NOMO-1 (cell line): ENCODE data around the gene PRR29.
A peak's percentile ranks its signal among the peaks of the same experiment; 100 is the strongest.
"Not testable (repeated sequence)": the region's sequence is repeated elsewhere in the genome, so short reads cannot be mapped to it uniquely, and the experiment has no call there.

Source experiments
- DNase-seq, 2 experiments: peaks; one replicate each; lab custom pipeline; 2025; ENCODE audit not compliant: unreplicated experiment in 2 of 2; lab: John Stamatoyannopoulos, UW

Gene PRR29

DNA sequence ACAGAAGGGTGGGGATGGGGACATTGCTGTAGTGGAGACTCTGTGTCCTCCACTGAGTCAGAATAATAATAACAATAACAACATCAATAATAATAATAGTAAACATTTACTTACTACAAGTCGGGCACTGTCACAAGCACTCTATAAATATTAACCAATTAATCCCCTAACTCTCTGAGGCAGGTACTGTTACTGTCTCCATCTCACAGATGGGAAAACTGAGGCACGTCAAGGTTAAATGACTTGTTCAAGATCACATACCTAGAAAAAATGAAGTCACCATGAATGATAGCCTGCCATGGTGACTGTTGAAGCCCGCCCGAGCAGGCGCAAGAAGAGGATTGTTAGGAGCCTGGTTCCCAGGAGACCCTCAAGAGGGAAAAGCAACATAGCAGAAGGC, 10.2 kb downstream of the PRR29 start:
- no peak for DNase-seq

DNA sequence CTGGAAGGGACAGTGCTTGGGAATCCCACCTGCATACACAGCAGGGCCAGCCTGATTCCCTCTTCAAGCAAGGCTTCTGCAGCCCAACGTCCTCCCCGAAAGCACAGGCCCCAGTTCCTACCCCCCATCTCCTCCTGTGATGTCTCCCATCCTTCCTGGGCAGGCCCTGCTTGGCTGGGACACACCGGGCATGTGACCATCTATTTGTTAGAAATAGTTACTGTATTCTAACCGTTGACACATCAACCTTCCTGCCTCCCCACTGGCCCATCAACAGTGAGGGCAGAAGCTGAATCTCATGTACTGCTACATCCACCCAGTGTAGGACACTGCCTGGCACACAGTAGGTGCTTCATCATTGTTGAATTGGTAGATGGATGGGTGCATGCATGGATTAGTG, 10.7 kb downstream of the PRR29 start:
- no peak for DNase-seq

DNA sequence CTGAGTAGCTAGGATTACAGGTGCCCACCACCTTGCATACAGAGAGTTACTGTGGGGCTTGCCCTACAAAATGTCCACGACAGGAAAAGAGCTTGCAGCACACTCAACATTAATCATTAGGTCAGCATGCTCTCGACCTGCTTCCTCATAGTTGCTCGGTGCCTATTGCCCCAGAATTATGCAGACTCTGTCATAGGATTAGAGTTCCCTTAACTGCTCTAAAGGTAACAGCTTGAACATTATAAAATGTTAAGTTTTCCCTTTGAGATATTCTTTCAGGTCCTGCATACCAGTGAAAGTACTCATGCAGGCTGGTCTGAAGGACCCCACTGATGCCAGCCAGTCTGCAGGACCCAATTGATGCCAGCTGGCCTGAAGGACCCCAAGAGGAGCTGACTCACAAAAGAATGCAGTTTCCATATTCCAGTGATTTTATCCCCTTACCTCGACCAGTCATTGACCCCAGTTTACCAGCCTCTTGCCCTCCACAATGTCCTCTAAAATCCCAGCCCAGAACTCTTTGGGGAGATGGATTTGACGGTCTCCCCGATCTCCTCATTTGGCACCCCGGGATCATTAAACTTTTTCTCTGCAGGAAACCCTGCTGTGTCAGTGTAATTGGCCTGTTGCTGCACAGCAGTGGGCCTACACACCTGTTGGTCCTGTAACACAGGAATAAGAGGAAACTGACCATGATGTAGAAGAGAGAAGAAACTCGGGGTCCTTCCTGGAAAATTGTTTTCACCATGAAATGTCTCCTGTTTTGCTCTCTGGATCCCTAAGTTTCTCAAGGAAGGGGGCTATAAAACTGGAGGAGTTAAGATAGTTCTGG, 11.6 kb downstream of the PRR29 start:
- peak; percentile 43 to 76 for DNase-seq

DNA sequence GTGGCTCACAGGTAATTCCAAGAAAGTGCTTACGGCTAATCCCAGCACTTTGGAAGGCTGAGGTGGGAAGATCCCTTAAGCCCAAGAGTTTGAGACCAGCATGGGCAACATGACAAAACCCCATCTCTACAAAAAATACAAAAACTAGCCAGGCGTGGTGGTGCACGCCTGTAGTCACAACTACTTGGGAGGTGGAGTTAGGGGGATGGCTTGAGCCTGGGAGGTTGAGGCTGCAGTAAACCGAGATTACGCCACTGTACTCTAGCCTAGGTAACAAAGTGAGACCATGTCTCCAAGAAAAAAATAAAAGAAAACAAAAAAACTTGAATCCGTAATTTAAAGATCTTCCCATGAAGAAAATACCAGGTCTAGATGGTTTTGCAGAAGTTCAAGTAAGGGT, 17.3 kb downstream of the PRR29 start:
- no peak for DNase-seq

DNA sequence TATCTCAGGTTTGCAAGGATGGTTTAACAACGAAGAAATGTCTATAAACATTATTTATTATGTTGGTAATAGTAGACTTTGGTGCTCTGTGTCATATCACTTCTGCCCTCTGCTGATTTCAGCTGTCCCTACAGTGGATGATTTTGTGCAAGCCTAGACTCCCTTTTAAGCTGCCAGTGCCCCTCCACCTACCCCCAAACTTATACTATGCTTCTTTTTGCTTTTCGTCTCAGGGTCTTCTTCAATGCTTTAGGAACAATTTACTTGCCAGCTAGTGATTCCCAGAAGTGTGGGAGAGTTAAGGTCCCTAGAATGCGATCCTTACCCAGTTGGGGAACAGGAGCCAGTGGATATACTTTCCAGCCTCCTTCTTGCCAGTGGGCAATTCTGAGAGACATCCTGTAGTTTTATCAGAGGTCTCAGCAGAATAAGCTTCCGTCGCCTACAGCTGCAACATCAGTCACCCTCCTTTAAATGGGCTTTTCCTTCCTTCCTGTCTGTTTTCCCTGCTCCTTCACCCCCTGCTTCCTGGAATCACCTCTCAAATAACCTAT, 18.2 kb downstream of the PRR29 start:
- no peak for DNase-seq

DNA sequence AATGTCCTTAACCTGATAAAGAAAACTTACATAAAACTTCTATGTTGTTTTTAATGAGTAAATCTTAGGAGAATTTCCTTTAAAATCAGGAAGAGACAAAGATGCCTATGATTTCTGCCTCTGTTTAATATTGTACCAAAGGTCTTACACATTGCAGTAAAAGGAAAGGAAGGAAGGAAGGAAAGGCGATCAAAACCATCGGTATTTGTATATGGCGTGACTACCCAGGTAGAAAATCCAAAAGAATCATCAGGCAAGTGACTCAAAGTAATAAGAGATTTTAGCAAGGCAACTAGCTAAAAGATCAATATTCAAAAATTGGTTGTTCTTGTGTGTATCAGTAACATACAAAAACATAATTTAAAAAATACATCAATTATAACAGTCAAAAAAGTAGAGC, 18.8 kb downstream of the PRR29 start:
- no peak for DNase-seq

DNA sequence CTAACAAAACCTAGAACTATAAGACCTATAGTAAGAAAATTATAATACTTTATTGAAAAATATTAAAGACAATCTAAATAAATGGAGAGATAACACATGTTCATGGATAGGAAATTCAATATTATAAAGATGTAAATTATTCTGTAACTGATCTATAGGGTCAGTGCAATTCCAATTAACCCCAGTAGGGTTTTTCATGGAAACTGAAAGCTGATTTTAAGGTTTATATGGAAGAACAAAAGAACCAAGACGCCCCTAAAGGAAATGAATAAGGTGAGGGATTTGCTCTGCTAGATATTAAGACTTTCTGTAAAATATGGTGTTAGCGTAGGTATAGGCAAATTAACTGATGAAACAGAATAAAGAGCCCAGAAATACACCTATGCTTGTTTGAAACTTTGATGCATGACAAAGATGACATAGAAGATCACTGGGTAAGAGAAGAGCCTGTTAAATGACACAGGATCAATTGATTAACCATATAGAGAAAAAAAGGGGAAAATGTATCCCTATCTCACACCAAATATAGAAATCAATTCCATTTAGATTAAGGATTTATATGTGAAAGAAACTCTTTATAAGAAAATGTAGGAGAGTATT, 19.3 kb downstream of the PRR29 start:
- no peak for DNase-seq

DNA sequence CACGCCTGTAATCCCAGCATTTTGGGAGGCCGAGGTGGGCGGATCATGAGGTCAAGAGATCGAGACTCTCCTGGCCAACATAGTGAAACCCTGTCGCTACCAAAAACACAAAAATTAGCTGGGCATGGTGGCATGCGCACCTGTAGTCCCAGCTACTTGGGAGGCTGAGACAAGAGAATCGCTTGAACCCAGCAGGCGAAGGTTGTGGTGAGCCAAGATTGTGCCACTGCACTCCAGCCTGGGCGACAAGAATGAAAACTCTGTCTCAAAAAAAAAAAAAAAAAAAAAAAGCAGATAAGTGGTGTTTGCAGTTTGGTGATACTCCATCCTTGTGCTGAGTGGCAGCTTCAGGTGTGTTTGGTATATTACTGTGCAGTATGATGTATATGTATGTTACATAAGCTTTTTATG, 21.4 kb downstream of the PRR29 start:
- DNase-seq = not testable (repeated sequence)

DNA sequence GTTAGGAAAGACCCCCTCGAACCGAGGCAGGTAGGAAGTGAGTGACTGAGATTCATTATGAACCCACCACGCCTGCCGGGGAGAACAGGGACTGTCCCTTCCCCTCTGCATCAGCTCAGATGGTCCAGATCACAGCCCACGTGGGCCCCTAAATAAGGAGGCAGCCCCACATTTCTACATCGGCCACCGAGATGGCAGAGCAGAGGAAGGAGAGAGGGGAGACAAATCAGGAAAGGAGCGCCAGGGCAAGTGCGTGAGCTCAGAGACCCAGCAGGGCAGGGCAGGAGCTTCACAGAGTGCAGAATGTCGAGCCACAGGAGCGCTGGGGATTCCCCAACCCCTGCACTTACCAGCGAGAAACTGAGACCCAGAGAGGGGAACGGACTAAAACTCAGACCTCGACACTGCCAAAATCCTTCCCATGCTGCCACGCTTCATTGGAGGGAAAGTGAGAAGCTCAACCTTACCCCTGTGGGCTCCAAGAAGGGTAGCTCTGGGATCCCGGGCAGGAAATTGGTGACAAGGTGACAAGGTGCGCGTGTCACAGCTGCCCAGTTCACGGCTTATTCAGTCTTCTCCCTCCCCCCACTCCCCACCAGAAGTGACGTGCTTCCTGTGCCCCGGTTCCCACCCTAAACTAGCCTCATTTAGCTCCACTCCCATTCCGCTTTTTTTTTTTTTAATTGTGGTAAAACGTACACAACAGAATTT, 22.1 kb downstream of the PRR29 start, which contains the start of gene ICAM2:
TSS of gene ICAM2 (minus strand) at position 578 of the 711 bp plus-strand sequence. CDS start 13,942 bp downstream, outside the sequence.
- DNase-seq = peak; percentile 73 to 85

DNA sequence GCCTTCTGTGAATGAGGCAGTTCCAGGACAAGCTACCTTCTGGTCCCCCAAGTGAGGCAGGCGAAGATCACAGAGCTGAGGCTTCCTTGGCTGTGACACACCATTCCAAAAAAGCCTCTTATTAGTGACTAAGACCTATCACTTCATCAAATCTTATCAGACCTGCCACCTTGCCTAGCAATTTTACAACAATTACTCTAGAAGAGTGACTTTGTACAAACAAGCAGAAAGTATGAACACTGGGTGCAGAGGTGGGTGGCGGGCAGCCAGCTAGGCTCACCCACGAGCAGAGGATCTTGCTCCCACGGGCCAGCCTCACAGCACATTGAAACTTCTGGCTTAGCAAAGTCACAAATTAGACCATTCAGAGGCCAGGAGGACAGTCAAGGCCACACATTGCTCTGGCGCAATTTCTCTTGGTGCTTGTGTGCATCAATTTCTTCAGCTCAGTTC, 24.5 kb downstream of the PRR29 start:
- DNase-seq = no peak

DNA sequence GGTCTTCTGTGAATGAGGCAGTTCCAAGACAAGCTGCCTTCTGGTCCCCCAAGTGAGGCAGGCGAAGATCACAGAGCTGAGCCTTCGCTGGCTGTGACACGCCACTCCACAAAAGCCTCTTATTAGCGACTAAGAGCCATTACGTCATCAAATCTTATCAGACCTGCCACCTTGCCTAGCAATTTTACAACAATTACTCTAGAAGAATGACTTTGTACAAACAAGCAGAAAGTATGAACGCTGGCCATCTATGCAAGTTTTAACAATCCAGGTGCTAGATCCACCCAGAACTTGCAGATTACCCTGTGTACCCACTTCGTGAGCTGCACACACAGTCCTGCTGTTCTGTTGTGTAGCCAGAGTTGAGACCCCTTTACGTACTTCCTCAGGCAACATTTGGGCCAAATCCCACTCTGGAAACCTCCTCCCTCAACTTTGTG, 26.1 kb downstream of the PRR29 start:
- DNase-seq = no peak

DNA sequence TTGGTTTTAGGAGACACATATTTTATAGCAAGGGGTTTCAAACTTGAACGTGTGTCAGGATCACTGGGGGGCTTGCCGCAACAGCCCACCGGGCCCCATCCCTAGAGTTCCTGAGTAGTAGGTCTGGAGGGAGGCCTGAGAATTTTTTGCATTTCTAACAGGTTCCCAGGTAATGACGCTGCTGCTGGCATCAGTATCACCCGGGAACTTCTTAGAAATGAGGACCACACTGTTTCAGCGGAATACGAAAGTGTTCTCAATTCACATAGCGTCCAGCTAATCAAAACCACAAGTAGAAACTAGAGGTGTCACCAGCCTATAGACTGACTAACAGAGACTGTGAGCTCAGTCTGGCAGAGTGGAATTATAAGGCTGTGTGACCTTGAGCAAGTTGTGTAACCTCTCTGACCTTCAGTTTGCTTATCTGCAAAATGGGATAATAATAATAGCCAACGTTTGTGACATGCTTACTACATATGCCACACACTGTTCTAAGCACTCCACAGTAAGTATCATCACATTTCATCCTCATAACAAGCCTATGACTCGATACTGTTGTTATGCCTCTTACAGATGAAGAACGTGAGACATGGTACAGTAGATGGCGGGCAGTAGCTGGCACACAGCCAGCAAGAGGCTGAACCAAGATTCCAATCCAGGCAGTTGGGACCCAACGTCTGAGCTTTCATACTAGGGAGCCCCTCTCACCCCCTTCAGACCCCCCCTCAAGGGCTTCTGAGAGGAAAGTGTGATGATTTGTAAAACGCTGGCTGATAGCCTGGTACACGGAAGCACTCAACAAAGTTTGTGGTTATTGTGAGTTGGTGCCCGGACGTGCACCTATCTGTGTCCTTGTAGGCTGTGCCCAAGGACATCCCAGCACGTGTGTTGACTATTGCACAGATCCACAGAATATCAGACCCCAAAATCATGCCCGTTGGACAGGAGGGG, 26.9 kb downstream of the PRR29 start:
- DNase-seq = no peak

DNA sequence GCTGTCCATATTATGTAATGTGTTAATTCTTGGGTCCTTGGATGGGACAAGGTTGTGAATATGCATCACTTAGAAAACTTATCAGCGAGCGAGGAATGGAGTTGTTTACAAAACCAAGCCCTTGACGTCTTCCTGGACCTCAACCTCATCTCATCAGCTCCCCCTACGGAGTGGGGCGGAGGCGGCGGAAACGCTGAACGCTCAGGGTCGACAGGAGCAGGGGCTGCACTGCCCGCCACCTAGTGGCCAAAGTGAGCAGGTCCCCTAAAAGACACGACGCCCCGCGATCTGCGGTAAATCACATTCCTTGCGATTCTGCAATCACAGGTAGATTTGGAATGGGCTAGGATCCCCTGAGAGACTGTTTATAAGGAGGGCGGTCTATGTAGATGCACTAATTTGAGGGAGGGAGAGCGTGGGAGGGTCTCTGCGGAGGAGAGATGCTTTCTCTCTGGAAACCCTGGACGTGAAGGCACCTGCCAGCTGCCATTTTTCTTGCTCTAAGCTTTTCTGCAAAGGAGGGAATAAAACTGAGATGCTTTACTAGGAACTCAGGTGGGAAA, 27.7 kb downstream of the PRR29 start:
- DNase-seq = peak; percentile 85 to 90

DNA sequence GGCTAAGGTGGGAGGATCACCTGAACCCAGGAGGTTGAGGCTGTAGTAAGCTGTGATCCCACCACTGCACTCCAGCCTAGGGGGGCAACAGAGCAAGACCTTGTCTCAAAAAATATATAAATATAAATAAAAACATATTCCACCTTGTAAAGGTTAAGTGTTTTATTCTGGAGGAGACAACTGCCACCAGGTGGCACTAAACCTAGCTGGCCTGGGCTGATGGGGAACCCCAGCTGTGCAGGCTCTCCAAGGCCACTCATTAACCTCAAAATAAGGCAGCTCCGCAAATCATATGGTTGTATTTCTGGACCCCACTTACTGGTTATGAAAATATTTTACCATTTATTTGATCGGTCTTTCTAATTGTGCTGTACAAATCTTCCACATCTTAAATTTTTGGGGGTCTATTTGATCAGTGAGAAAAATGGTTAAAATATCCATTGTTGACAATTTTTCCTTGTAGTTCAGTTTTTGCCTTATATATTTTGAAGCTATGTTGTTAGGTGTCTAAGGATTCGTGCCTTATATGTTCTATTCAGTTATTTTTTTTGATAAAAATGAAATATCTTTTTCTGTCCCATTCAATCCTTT, 30.8 kb downstream of the PRR29 start:
- DNase-seq = peak; percentile 52 to 55

DNA sequence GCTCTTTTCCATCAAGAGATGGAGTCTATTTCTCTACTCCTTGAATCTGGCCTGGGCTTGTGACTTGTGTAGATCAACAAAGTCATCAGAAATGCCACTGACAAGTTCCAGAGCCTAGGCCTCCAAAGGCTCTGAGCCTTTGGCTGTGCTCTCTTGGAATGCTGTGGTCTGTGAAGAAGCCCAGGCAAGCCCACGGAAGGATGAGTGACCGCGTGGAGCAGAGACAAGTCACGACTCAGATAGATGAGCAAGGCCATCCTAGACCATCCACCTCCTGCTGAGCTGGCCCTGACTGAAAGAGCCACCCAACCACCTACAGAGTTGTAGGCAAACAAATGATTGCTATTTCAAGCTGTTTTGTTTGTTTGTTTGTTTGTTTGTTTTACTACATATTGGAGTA, 33.9 kb downstream of the PRR29 start:
- no peak for DNase-seq

DNA sequence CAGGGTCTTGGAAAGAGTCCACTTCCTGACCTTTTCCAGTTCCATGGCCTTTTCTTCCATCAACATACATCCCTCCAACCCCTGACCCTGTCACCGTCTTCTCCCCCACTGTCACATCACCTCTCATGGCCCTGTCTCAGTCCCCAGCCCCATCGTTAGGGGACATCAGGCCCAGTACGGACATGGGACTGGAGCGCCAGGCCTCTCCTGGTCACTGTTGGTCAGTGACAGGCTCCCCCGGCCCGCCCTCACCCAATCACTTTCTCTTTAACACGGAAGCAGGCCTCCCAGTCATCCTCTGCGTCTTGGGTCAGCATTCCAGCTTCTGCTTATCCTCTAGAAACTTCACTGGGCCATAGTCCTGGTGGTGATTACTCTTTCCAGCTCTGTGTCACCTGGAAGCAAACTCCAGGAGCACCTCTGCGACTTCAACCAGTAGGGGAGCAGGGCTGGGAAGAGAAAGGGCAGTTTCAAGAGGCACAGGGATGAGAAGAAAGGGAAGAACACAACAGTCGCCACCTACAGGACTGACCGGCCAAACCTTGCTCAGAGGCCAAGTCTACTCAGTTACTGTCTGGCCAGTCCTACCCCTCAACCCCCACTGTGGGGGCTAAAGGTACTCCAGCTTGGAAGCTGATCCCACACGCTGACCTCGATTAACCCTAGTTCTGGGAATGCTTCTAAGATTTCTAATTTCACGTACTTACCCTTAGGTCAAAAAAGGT, 38.2 kb downstream of the PRR29 start:
- DNase-seq = no peak

DNA sequence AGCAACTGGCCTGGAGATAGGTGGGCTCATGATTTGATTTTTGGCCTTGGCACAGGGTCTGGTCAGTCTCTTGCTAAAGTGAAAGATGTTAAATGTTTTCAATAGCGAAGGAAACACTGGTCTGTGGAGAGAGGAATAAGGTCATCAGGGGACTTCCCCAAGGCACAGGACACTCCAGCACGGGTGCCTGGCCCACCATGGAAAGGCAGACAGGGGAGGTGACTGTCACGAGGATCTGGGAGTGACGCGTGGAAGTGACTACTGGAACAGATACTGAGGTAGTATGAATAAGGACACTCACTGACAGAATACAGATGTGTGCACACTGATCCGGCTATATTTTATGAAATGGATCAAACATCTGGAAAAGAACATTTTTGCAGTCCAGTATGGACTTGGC, 39.0 kb downstream of the PRR29 start:
- DNase-seq = no peak

DNA sequence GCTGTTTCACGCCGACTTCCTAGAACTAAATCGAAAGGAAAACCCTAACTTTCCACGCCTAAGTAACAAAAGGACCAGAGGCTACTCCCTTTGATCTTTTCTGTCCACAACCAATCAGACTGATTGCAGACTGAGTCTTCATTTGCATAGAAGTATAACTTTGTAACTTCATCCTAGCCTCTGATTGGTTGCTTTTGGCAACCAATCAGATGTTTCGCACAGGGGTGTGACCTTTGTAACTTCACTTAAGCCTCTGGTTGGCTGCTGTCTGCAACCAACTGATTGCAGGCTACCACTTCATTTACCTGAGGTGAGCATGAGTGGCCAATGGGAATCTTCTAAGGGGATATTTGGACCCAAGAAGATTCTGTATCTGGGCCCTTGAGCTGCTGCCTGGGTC, 39.7 kb downstream of the PRR29 start:
- no peak for DNase-seq
